ENCODE measurements around the gene DDX1.

Gene DDX1

DNA sequence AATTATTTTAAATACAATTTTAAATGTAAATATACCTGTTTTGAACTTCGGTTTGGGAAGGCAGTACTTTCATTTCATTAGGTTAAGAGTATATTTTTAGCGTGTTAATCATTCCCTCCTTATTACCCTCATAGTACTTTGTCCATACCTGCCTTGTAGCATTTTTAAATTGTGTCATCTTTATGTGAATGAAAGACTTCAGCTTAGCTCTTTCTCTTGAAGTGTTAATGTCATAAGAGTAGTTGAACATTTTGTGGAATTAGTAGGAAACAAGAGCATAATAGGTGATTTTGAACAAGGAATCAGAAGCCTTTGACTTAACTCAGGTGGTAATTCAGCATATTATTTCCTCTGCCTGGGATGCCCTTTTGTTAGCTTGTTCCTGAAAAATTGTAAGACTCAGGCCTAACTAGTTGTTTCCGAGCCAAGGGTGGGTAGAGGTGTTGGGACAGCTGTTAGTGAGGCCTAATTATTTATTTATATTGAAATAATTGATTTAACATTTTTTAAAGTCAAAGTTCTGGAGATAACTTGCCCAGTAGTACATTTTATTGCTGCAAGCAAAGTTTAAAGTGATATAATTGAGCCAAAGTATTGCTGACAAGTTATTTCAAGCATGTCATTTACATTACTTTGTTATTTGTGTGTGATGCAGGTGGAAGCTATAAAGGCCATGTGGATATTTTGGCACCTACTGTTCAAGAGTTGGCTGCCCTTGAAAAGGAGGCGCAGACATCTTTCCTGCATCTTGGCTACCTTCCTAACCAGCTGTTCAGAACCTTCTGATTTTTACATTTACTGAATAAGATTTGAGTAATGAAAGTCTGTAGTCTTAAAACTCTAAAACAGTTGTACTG, 38.7 kb downstream of the DDX1 start:
- no peak for DNase-seq (ENCODE audit: low read depth)

GRCh38 chr2:15630978-15631719, 39.5 kb downstream of the DDX1 start:
- no peak for DNase-seq (ENCODE audit: low read depth)

GRCh38 chr2:15631883-15632282, 40.2 kb downstream of the DDX1 start:
- no peak for DNase-seq (ENCODE audit: low read depth)

- DNase-seq (ENCODE audit: low read depth): no peak
These were observed 41.6 kb downstream of the DDX1 start for GRCh38 chr2:15633043-15633970.

DNA sequence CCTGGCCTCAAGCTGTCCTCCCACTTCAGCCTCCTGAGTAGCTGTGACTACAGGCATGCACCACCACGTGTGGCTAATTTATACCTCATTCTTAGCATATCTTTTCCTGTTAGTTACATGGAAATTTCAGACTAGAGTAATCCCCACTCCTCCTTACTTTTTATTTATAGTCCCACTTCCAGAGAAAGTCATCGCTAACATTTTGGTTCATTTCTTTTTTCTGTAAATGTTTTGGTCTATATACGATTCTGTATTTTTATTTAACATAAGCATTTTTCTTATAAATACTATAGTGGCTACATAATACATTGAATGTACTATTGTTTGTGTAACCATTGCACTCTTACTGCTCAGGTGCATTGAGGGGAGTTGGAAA, 42.3 kb downstream of the DDX1 start:
- no peak for DNase-seq (ENCODE audit: low read depth)

DNA sequence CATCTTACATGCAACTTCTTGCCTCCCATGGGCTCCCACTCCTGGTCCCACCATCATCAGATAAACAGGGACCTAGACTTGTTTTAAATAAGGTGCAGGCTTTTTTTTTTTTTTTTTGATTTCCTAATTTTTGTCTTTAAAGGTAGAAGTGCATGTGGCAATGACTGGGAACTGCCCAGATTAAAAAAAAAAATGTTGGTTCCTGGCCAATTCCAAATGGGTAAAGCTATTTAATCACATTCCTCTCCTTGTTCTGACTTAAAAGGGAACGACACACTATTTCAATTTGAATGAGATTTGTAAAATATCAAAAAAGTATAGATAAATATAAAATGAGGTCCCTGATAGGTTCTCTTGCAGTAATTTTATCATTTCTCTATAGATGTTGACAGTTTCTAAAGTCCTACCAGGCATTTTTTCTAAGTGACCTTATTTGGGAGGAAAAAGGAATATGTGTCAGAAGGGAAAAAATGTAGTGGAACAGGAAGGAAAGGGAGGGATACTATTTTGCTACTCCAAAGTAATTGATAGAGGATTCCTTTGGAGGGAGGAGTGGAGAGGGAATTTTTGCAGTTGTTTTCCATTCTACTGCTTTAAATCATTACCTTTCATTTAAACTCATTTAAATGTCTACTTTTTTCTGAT, 43.3 kb downstream of the DDX1 start:
- DNase-seq (ENCODE audit: low read depth): no peak

- DNase-seq (ENCODE audit: low read depth): peak; percentile 33
These were observed 45.5 kb downstream of the DDX1 start for GRCh38 chr2:15636972-15637785.

DNA sequence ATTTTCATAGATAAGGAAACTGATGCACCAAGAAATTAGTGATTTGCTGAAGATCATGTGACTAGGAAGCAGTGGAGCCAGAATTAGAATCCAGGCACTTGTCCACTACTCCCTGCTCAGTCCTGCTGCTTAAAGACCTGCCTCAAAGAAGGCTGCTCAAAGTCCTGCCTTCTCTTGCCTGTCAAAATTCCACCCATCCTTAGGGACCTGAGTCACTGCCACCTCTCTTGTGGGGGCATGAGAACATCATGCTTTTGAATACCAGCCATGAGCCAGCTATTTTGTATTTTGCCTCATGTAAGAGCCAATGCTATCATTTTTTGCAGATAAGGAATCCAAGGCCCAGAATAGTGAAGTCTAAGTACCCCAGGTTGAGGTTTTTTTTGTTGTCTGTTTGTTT, 47.1 kb downstream of the DDX1 start:
- DNase-seq (ENCODE audit: low read depth): no peak

GRCh38 chr2:15639323-15640251, 47.9 kb downstream of the DDX1 start:
- DNase-seq (ENCODE audit: low read depth): no peak

GRCh38 chr2:15640261-15640711, 48.6 kb downstream of the DDX1 start:
- DNase-seq (ENCODE audit: low read depth): no peak

DNA sequence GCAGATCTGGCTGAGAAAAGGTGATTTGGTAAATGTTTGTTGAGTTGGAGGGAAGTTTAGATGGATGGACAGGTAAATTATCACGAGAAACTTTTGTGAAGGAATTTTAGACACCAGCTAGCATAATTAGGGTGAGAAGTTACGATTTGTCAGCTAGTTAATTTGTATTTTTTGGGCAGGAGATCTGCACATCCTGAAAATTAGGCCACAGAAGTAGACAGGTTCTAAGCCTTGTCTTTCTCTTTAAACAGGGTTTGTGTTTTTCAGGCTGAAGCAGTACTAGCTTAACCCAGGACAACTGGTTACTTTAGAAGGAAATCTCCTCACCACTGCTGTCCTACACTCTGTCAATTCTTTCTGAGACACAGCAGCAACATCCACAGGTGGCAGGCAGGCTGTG, 49.1 kb downstream of the DDX1 start:
- DNase-seq (ENCODE audit: low read depth): no peak

DNA sequence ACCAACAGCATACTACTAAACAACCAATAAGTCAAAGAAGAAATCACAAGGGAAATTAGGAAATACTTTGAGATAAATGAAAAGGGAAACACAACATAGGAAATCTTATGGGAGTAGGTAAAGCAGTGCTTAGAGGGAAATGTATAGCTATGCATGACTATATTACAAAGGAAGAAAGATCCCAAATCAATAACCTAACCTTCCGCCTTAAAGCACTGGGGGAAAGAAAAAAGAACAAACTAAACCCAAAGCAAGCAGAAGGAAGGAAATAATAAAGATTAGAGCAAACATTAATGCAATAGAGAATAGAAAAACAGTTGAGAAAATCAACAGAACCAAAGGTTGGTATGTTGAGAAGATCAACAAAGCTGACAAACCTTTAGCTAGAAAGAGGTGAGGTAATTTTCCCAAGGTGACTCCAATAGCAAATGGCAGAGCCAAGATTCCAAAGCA, 49.9 kb downstream of the DDX1 start:
- no peak for DNase-seq (ENCODE audit: low read depth)

- DNase-seq (ENCODE audit: low read depth): no peak
These were observed 50.5 kb downstream of the DDX1 start for GRCh38 chr2:15642011-15642814.

GRCh38 chr2:15642815-15643500, 51.3 kb downstream of the DDX1 start:
- no peak for DNase-seq (ENCODE audit: low read depth)

- DNase-seq (ENCODE audit: low read depth): no peak
These were observed 52.3 kb downstream of the DDX1 start for GRCh38 chr2:15643791-15644585.

- DNase-seq (ENCODE audit: low read depth): no peak
These were observed 53.6 kb downstream of the DDX1 start for GRCh38 chr2:15645300-15645699.

DNA sequence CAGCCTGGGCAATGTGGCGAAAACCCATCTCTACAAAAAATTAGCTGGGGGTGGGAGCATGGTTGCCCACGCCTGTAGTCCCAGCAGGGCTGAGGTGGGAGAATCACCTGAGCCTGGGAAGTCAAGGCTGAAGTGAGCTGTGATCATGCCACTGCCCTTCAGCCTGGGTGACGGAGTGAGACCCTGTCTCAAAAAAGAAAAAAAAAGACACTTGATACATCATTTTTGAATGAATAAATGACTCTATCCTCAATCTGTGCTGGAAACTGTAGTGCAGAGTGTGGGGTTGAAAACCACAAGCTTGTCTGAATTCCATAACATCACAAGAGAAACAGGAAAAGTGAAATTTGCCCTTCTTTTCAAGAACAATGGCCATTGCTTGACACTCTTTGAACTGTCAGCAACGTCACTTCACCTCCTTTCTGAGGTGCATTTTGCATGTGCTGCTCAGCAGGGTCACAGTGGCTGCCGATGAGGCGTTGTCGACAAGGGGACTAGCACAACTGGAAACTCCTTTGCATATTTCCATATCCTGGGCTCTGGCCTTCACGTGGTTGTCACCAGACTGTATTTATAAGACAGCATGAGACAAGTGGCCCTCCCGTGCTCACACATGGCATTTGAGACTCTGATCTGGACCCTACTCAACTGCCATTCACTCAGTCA, 54.2 kb downstream of the DDX1 start:
- DNase-seq (ENCODE audit: low read depth): no peak

Measured in stimulated activated CD4-positive, alpha-beta T cell treated with anti-CD3 and anti-CD28 coated beads, Interleukin-2, amount 100 ng/mL, for 4 hours (primary cell).